Uterus (tissue), 2 donors: Measurements from ENCODE around the gene SETD4.

Source experiments
- CTCF ChIP-seq, 4 experiments: fragments of 200-600 bp in 2 of 4; fragments of 450-650 bp in 2 of 4; sonication (generic) in 2 of 4; IDR thresholded peaks; one replicate each; pipeline ENCODE4 v1.5.1; 2016 to 2019; ENCODE audit warnings: antibody characterized with exemption in 4 of 4, mild to moderate bottlenecking in 2 of 4, moderate library complexity in 1 of 4
- POLR2A ChIP-seq, 2 donors: fragments of 450-650 bp; IDR thresholded peaks; one replicate each; pipeline ENCODE4 v1.6.1; 2016; ENCODE audit warnings: antibody characterized with exemption in 2 of 2, mild to moderate bottlenecking in 1 of 2, moderate library complexity in 1 of 2

DNA sequence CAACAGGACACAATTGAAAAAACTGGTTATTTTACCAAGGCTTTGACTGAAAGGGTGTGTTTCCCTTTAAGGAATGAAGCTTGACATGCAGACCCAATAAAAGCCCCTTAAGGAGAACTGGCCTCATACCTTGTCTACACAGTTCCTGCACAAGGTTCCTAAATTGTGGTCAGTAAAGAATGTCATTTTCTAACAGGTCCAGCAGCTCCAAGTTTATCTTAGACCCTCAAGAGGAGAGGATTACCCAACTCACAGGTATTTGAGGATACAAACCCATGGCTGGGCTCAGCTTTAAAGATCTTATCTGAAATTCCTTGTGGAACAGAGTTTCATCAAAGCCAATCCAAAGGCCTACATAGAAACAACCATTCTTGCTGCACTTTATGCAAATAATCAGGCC, 43.1 kb upstream of the SETD4 start:
- TF ChIP-seq CTCF (IDR thresholded peaks at IDR 0.05) = no peak
- TF ChIP-seq POLR2A (IDR thresholded peaks at IDR 0.05) = no peak
